H1 (cell line): ENCODE data around the gene HDGFL3. TPM values are rescaled to one million over a fixed set of nuclear protein-coding genes. Genes with fewer than 3 reads are reported as not detected.

ENCODE experiments used
- CHD1 ChIP-seq: IDR thresholded peaks from 2 replicates; pipeline ENCODE4 v1.6.1; 2012; ENCODE audit warnings: low read depth, low read length, improper control_type of control experiment
- EP300 ChIP-seq, 2 experiments: IDR thresholded peaks; 1 replicate in 1 of 2; 2 replicates in 1 of 2; pipeline ENCODE4 v1.6.1; 2011 to 2012; ENCODE audit warnings: low read depth in 2 of 2, low read length in 2 of 2, mild to moderate bottlenecking in 2 of 2, borderline replicate concordance in 1 of 2, inconsistent platforms in 1 of 2, moderate library complexity in 1 of 2
- POLR2A ChIP-seq, 2 experiments: IDR thresholded peaks; 1 replicate in 1 of 2; 2 replicates in 1 of 2; pipeline ENCODE4 v1.6.1; 2011; ENCODE audit warnings: low read depth in 2 of 2, low read length in 2 of 2, mild to moderate bottlenecking in 2 of 2; ENCODE audit errors: control extremely low read depth in 1 of 2
- SP2 ChIP-seq: IDR thresholded peaks from 2 replicates; pipeline ENCODE4 v1.6.1; 2012; ENCODE audit warnings: mild to moderate bottlenecking, low read length, inconsistent platforms
- TCF12 ChIP-seq: IDR thresholded peaks from 2 replicates; pipeline ENCODE4 v1.6.1; 2011; ENCODE audit warnings: low read depth, mild to moderate bottlenecking, low read length
- TEAD4 ChIP-seq: IDR thresholded peaks from 2 replicates; pipeline ENCODE4 v1.6.1; 2012; ENCODE audit warnings: low read depth, low read length, inconsistent platforms, mixed read lengths
- polyA plus RNA-seq, 7 experiments: library from polyadenylated mRNA; depleted of rRNA in 3 of 7; stranded (reverse) in 5 of 7; unstranded in 2 of 7; fragments of >200 nt in 5 of 7; fragments of 200-250 nt in 2 of 7; gene quantifications; 1 replicate in 5 of 7; 2 replicates in 1 of 7; 4 replicates in 1 of 7; pipeline versions ENCODE4 v1.2.1 to v1.2.3, GENCODE V29; 2011 to 2013; ENCODE audit warnings: missing spikeins in 2 of 7, mixed read lengths in 2 of 7
- total RNA-seq: library from RNA; stranded (reverse); fragmentation: NEBNext Ultra II Directional; extraction: Animal tissue kit (Norgen Biotek cat#: 25700); gene quantifications from 2 replicates; pipeline ENCODE4 v1.2.1, GENCODE V29; 2021

Gene HDGFL3
- total and polyA plus RNA-seq, 2 of the 8 experiments (the other 6 are each of a cell fraction or from before 2014, with no cell fraction given): 14.1 to 149 TPM

- TF ChIP-seq EP300 (IDR thresholded peaks at IDR 0.05; ENCODE audit: borderline replicate concordance in 1 of 2, low read depth in 2 of 2, low read length in 2 of 2) (no peak), CHD1 (no peak), POLR2A (IDR thresholded peaks at IDR 0.05; ENCODE audit: control extremely low read depth in 1 of 2, low read depth in 2 of 2, low read length in 2 of 2) (no peak), SP2 (no peak), TEAD4 (no peak), TCF12 (no peak)
- TF ChIP-seq, all 59 proteins: peak for 0
These were observed 103.5 kb downstream of the HDGFL3 start (continued) for GRCh38 chr15:83104141-83104540.
